Pulmonary artery endothelial cell (primary cell): ENCODE measurements around the gene OR2W3. TPM values are rescaled to one million over a fixed set of nuclear protein-coding genes. Genes with fewer than 3 reads are reported as not detected.

ENCODE experiments used
- DNase-seq: peaks from one replicate; pipeline ENCODE4 v3.0.0-alpha.2; 2011; ENCODE audit warnings: low read depth, low spot score
- total RNA-seq: library from RNA; depleted of rRNA; stranded (reverse); fragments of >200 nt; gene quantifications from 2 replicates; pipeline ENCODE4 v1.2.3, GENCODE V29; 2014

The OR2W3 gene
- total RNA-seq, 1 donor from 2014 or later = 0.53 TPM

DNA sequence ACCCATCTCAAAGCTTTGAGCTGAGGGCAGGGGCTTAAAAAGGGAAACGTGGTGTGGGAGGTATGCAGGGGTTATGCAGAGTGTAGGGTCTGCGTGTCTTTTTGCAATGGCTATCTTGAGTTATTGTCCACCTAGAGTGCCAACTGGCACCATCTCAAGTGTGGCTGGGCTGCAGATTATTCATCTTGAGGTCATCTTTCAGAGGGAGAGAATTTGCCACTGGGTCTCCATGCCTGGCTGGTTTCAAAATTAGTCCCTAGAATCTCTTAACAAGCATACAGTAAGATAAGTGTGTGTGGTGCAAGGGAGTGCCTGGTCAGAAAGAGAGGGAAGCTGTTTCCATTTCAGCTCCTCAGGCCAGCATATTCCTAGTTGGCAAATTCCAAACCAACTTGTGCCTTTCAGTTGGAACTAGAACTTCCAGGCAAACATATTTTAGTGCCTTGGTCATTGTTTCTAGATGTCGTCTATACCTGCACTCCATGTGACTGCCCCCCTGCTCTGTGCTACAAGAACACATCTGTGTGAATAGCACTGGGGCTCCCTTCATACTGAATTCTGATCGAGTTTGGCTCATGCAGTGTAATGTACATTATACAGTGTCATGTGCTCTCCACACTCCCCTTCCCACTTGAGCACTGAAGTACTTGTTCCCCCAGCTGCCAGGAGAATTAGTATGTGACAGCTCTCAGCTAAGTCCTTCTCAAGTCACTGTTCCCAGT is 19.7 kb downstream of the OR2W3 start:
- DNase-seq = no peak

DNA sequence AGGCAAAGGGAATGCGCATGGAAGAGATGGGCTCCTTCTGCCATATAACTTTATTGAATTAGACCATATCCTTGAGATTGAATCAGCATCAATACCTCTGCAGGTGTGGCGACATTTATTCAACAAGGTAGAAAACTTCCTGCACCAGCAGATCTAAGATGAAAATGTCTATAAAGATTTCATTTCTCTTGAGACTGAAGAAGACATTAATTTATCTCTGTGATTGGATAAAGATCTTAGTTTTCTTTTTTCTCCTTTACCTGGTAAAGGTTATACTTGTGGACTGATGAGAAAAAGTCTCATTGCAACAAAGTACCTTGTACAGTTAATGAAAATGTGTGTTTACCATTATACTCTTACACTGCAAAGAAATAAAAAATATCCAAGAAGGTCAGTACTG is 24.6 kb downstream of the OR2W3 start, which contains the start of gene OR2T8:
Gene OR2T8 (plus strand): TSS at position 301 of the 400 bp plus-strand sequence. CDS start 766 bp downstream, outside the sequence.
- no peak for DNase-seq

DNA sequence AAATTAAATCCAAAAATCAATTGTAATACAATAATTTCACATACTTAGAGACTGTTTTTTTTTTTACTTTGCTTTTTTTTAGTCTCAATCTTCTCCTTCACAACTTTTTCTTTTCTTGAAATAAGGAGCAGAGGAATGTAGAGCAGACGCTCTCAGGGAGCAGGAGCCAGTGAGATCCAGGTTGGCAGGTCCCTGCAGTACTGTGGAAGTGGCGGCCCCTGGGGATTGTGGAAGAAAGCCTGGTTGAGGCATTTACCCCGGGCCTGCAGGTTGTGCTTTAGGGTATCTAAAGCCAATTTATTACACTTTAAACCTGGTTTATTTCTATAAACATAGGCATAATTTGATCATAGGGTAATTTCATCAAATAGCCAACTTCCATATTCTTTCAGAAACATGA is 28.6 kb downstream of the OR2W3 start:
- DNase-seq = no peak

DNA sequence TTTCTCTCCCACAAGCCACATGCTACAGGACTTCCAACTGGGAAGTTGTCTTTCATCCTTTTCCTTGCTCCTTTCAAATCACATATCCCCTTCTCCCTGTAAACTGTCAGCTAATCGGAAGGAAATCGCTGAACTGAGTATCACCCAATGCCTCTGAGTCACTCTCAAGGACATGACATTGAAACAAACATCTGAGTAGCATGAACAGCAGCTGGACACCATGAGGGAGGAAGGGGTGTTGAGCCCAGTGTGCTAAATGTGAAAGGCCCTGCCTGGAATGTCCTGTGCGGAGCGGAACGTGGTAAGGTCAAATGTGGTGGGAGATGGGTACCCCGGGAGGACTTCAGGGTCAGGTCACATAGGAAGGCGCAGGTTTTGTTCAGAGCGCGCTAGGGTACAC is 29.5 kb downstream of the OR2W3 start, which contains the start of gene OR2AJ1:
Gene OR2AJ1 (plus strand): TSS at position 22 of the 400 bp plus-strand sequence. CDS start 8,880 bp downstream, outside the sequence.
- no peak for DNase-seq

DNA sequence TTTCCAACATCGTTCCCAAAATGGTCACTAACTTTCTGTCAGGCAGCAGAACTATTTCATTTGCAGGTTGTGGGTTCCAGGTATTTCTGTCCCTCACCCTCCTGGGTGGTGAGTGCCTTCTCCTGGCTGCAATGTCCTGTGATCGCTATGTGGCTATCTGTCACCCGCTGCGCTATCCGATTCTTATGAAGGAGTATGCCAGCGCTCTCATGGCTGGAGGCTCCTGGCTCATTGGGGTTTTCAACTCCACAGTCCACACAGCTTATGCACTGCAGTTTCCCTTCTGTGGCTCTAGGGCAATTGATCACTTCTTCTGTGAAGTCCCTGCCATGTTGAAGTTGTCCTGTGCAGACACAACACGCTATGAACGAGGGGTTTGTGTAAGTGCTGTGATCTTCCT is 38.6 kb downstream of the OR2W3 start:
- DNase-seq = no peak

DNA sequence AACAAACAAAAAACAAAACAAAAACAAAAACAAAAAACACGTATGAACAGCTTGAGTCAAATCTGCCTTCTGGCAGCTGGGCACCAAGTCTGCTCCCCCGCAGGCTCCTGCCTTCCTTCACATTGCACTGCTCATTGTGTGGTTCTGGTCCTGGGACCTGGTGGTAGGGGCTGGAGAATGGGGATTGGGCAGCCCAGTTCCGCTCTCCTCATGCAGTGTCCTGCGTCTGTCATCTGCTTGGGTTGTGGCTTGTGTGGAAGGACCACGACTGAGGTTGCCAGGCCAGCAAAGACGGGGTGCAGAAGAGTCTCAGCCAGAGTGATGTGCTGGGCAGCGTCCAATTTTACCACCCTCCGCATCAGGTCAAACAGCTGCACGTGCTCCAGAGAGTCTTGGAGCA is 40.4 kb downstream of the OR2W3 start:
- no peak for DNase-seq

DNA sequence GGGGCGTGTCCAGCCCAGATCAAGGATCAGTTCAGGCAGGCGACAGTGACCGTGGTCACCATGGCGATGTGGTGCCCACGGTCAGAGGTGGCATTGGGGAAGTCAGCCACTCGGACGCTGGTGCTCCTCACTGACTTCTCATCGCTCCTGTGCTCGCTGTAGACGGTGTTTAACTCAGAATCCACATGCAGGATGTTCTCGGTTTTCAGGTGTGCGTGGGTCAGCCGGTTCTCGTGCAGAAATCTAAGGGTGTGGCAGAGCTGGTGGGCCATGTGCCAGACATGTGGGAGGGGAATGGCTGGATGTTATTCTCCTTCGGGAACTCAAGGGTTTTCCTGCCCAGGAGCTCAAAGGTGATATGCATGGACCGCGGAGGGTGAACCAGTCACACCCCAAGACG is 41.0 kb downstream of the OR2W3 start:
- no peak for DNase-seq

DNA sequence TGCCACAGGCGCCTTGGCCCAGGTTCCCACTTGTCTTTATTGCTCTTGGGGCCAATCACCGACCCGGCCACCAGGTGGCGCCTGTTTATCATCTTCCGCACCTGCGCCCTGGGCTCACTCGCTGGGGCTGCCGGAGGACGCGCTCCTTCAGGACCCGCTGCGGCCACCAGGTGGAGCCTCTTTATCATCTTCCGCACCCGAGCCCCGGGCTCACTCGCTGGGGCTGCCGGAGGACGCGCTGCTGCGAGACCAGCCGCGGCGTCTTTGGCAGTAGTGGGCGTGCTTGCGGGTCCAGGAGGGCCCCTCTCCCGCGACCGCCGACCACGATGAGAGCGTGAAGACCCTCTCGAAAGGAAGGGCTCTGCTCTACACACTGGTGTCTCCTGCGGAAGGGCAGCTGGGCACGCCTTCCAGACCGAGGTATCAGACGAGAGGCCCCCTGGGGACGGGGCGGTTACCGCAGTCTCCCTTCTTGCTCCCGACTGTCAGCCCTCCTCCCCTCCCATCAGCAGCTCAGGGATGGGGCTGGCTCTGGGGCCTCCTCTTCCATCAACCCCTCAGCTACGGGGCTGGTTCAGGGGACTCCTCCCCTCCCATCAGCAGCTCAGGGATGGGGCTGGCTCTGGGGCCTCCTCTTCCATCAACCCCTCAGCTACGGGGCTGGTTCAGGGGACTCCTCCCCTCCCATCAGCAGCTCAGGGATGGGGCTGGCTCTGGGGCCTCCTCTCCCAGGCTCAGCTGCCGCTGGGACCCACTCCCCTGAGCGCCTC is 41.8 kb downstream of the OR2W3 start:
- DNase-seq = peak; percentile 30

DNA sequence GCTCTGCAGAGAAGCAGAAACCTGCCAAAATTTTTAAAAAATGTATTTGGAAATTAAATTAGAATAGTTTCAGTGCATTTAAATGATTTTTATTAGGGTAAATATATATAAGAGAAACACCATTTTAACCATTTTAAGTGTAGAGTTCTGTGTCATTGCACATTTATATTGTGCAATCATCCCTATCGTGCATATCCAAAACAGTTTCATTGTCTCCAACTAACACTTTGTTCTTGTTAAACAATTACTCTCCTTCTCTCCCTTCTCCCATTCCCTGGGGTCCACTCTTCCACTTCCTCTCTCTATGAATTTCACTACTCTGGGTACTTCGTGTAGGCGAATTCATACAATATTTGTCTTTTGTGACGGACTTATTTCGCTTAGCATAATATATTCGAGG is 47.2 kb downstream of the OR2W3 start:
- DNase-seq = no peak

Other genes starting within 250 kb of the OR2W3 start
- not detected in 2 replicates for gene OR13G1, start 215.8 kb upstream of the OR2W3 start, total RNA-seq
- not detected in 2 replicates for gene OR6F1, start 178.9 kb upstream of the OR2W3 start, total RNA-seq
- not detected in 2 replicates for gene OR14K1, start 157.0 kb upstream of the OR2W3 start, total RNA-seq
- not detected in 2 replicates for gene OR14A2, start 147.4 kb upstream of the OR2W3 start, total RNA-seq
- gene OR1C1, start 135.0 kb upstream of the OR2W3 start, total RNA-seq = not detected in 2 replicates
- not detected in 2 replicates for gene OR14A16, start 71.5 kb upstream of the OR2W3 start, total RNA-seq
- not detected in 2 replicates for gene OR11L1, start 53.7 kb upstream of the OR2W3 start, total RNA-seq
- gene TRIM58, start 38.4 kb upstream of the OR2W3 start, total RNA-seq = 0.11 and 0.66 TPM in 2 replicates
- gene OR2T8, start 24.7 kb downstream of the OR2W3 start, total RNA-seq = not detected in 2 replicates
- gene OR2AJ1, start 29.3 kb downstream of the OR2W3 start, total RNA-seq = not detected in 2 replicates
- not detected in 2 replicates for gene OR2L8, start 53.3 kb downstream of the OR2W3 start, total RNA-seq
- gene OR2AK2, start 69.6 kb downstream of the OR2W3 start, total RNA-seq = not detected in 2 replicates
- gene OR2L5, start 118.1 kb downstream of the OR2W3 start, total RNA-seq = not detected in 2 replicates
- 0.07 TPM in 1 of 2 replicates, not detected in the other for gene OR2L2, start 134.5 kb downstream of the OR2W3 start, total RNA-seq
- gene OR2L3, start 151.2 kb downstream of the OR2W3 start, total RNA-seq = not detected in 2 replicates
- not detected in 2 replicates for gene OR2L13, start 199.6 kb downstream of the OR2W3 start, total RNA-seq
- not detected in 2 replicates for gene OR2M5, start 249.6 kb downstream of the OR2W3 start, total RNA-seq